SU-DHL-6 (cell line): ENCODE results near the gene RHAG.

Source experiments
- H2AFZ ChIP-seq: fragments of 200-600 bp; sonication (generic); 2 replicates; pipeline ENCODE4 v1.6.1; 2014; ENCODE audit warnings: low read depth, mild to moderate bottlenecking, moderate library complexity, mixed read lengths, antibody characterized with exemption, low read length; ENCODE audit not compliant: severe bottlenecking
- H3F3A ChIP-seq: fragments of 200-600 bp; shearing (Covaris generic); 2 replicates; pipeline ENCODE4 v1.6.0; 2016; ENCODE audit warnings: antibody characterized with exemption, mild to moderate bottlenecking; ENCODE audit not compliant: insufficient read depth
- H3K27ac ChIP-seq: fragments of 200-600 bp; sonication (generic); 2 replicates; pipeline ENCODE4 v1.5.1; 2016; ENCODE audit warnings: low read depth, mild to moderate bottlenecking, low read length, moderate library complexity, mixed read lengths
- H3K27me3 ChIP-seq: fragments of 200-600 bp; sonication (generic), shearing (Covaris generic); 2 replicates; pipeline ENCODE4 v1.6.0; 2014; ENCODE audit warnings: mild to moderate bottlenecking, low read length
- H3K36me3 ChIP-seq: fragments of 200-600 bp; sonication (generic); 2 replicates; pipeline ENCODE4 v1.6.1; 2014; ENCODE audit warnings: mild to moderate bottlenecking, low read length, mixed read lengths
- H3K4me2 ChIP-seq: fragments of 300-600, 200-600 bp; shearing (Covaris generic), sonication (generic); 2 replicates; pipeline ENCODE4 v1.6.0; 2014; ENCODE audit warnings: low read length, low read depth, mild to moderate bottlenecking; ENCODE audit not compliant: poor library complexity, severe bottlenecking
- H3K4me3 ChIP-seq: fragments of 200-600 bp; sonication (generic); 2 replicates; pipeline ENCODE4 v1.5.1; 2014; ENCODE audit warnings: antibody characterized with exemption, low read length, mild to moderate bottlenecking, mixed read lengths; ENCODE audit not compliant: insufficient read depth, poor library complexity, severe bottlenecking
- H3K79me2 ChIP-seq: fragments of 200-600 bp; sonication (generic); 2 replicates; pipeline ENCODE4 v1.6.1; 2014; ENCODE audit warnings: mild to moderate bottlenecking, low read length, moderate library complexity; ENCODE audit not compliant: insufficient read depth
- H3K9ac ChIP-seq: fragments of 200-600 bp; sonication (generic); 2 replicates; pipeline ENCODE4 v1.7.0; 2014; ENCODE audit warnings: mild to moderate bottlenecking, low read length
- H3K9me2 ChIP-seq: fragments of 200-600 bp; sonication (generic); replicated peaks from 2 replicates; pipeline ENCODE4 v1.6.1; 2014; ENCODE audit warnings: low read length; ENCODE audit not compliant: insufficient read depth
- H3K9me3 ChIP-seq: fragments of 200-600 bp; sonication (generic); 2 replicates; pipeline ENCODE4 v1.6.1; 2014; ENCODE audit warnings: low read length, mixed read lengths; ENCODE audit not compliant: insufficient read depth
- H4K20me1 ChIP-seq: fragments of 200-600 bp; sonication (generic); 2 replicates; pipeline ENCODE4 v1.6.1; 2014; ENCODE audit warnings: low read depth, mild to moderate bottlenecking, antibody characterized with exemption, low read length, moderate library complexity, mixed read lengths
- CTCF ChIP-seq: fragments of 200-600 bp; sonication (generic); IDR thresholded peaks from one replicate; pipeline ENCODE4 v1.5.1; 2017; ENCODE audit warnings: antibody characterized with exemption, mild to moderate bottlenecking, low read length, moderate library complexity; ENCODE audit not compliant: insufficient read depth, poor library complexity, severe bottlenecking
- EZH2phosphoT487 ChIP-seq: fragments of 200-600 bp; sonication (generic), shearing (Covaris generic); conservative IDR thresholded peaks from 2 replicates; pipeline ENCODE4 v1.6.1; 2018; ENCODE audit warnings: mild to moderate bottlenecking, antibody characterized with exemption, low read length, moderate library complexity, mixed read lengths

The RHAG gene

DNA sequence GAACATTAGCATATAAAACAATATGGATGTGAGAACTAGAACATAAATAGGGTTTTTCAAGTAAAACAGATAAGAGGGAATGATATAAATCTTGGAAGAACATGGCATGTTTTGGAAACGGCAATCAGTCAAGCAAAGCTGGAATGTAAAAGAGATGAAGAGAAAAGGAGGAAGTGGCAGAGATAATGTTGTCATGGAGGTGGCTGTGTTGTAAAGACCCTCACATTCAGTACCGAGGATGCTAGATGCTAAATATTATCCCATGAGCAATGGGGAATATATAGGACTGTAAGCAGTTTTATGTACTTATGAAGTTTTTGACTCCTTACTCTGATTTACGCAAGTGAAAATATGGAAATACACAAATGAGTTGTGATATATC, 702 bp upstream of the RHAG start:
- Histone ChIP-seq H2AFZ (no peak overlapping the region), H3K9ac (no peak overlapping the region), H3K4me2 (no peak overlapping the region), H3K4me3 (no peak overlapping the region), H3K9me2 (no peaks in the 10 kb centered on the region), H3F3A (no peaks in the 10 kb centered on the region), H3K36me3 (no peaks in the 10 kb centered on the region), H3K27me3 (no peaks in the 10 kb centered on the region), H3K27ac (no peak overlapping the region), H3K79me2 (no peaks in the 10 kb centered on the region), H4K20me1 (no peaks in the 10 kb centered on the region), H3K9me3 (no peaks in the 10 kb centered on the region)
- TF ChIP-seq CTCF (no peak), EZH2phosphoT487 (no peak)

- no peak overlapping the region for H3K4me2 ChIP-seq
- H3K9me2 ChIP-seq, result no peaks in the 10 kb centered on the region
- no peaks in the 10 kb centered on the region for H3K27me3 ChIP-seq
- H3K9ac ChIP-seq, result no peak overlapping the region
- no peaks in the 10 kb centered on the region for H3K9me3 ChIP-seq
- no peak overlapping the region for H3K4me3 ChIP-seq
- no peaks in the 10 kb centered on the region for H3K36me3 ChIP-seq
- H2AFZ ChIP-seq, result no peak overlapping the region
- no peaks in the 10 kb centered on the region for H3K79me2 ChIP-seq
- H3K27ac ChIP-seq, result no peak overlapping the region
- no peaks in the 10 kb centered on the region for H3F3A ChIP-seq
- no peaks in the 10 kb centered on the region for H4K20me1 ChIP-seq
- no peak for TF ChIP-seq CTCF
- no peak for TF ChIP-seq EZH2phosphoT487
Observed at GRCh38 chr6:49635978-49636712, 494 bp downstream of the RHAG start.

DNA sequence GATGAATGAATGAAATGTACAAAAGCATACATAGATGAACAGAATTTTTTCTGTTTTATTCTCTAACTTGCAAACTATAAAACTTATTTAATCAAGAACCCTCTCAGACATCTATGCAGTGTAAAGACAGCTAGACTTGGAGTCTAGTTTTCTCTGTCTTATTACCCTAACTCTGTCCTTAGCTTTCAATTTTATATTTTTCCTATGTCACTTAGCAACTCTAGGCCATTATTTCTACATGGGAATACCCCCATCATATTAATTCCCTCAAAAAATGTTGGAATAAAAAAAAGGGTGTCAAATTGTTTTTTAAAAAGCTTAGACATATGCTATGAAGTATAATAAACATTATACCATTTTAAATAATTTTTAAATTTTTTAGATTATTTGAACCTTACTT, 1.2 kb downstream of the RHAG start:
- Histone ChIP-seq H3K79me2 (no peaks in the 10 kb centered on the region), H3K27ac (no peak overlapping the region), H3K4me2 (no peak overlapping the region), H3K36me3 (no peaks in the 10 kb centered on the region), H3K9me3 (no peaks in the 10 kb centered on the region), H3K4me3 (no peak overlapping the region), H3K27me3 (no peaks in the 10 kb centered on the region; the same call in 1 of the 2 replicates), H2AFZ (no peak overlapping the region), H4K20me1 (no peaks in the 10 kb centered on the region), H3K9ac (no peak overlapping the region), H3K9me2 (no peaks in the 10 kb centered on the region), H3F3A (no peaks in the 10 kb centered on the region)
- TF ChIP-seq EZH2phosphoT487, result no peak
- no peak for TF ChIP-seq CTCF
